Endodermal cell (in vitro differentiated cells): ENCODE data around the gene KCNMA1. TPM values are rescaled to one million over a fixed set of nuclear protein-coding genes. Genes with fewer than 3 reads are reported as not detected.

Experiments
- DNase-seq: peaks from one replicate; pipeline ENCODE4 v3.0.0-alpha.2; 2017
- H3K27ac ChIP-seq: 2 replicates; pipeline ENCODE4 v1.5.1; 2013; ENCODE audit warnings: mild to moderate bottlenecking, low read depth, low read length, moderate library complexity
- H3K27me3 ChIP-seq: 2 replicates; pipeline ENCODE4 v1.6.1; 2013; ENCODE audit warnings: mild to moderate bottlenecking, low read length, moderate library complexity; ENCODE audit not compliant: insufficient read depth, control insufficient read depth, poor library complexity, severe bottlenecking
- H3K36me3 ChIP-seq: 2 replicates; pipeline ENCODE4 v1.7.0; 2013; ENCODE audit warnings: mild to moderate bottlenecking, low read length, moderate library complexity; ENCODE audit not compliant: control insufficient read depth, insufficient read depth
- H3K4me1 ChIP-seq: one replicate; pipeline ENCODE4 v1.7.0; 2013; ENCODE audit warnings: low read length; ENCODE audit not compliant: control insufficient read depth, insufficient read depth
- H3K4me3 ChIP-seq: 2 replicates; pipeline ENCODE4 v1.5.1; 2013; ENCODE audit warnings: mild to moderate bottlenecking, low read length, moderate library complexity
- H3K9ac ChIP-seq: 2 replicates; pipeline ENCODE4 v1.6.1; 2013; ENCODE audit warnings: mild to moderate bottlenecking, low read length, moderate library complexity; ENCODE audit not compliant: poor library complexity, severe bottlenecking; ENCODE audit errors: extremely low read depth
- H3K9me3 ChIP-seq: 2 replicates; pipeline ENCODE4 v1.6.1; 2013; ENCODE audit warnings: mild to moderate bottlenecking, low read length, moderate library complexity; ENCODE audit not compliant: control insufficient read depth
- H3K27ac Mint-ChIP-seq: 2 replicates; pipeline ENCODE4 v1.8.0; 2020; ENCODE audit warnings: mixed read lengths
- H3K27me3 Mint-ChIP-seq: 2 replicates; pipeline ENCODE4 v1.8.0; 2021; ENCODE audit warnings: mild to moderate bottlenecking, mixed read lengths; ENCODE audit not compliant: insufficient read depth
- H3K36me3 Mint-ChIP-seq: 2 replicates; pipeline ENCODE4 v1.8.0; 2020; ENCODE audit warnings: low read depth, mixed read lengths
- H3K4me1 Mint-ChIP-seq: 2 replicates; pipeline ENCODE4 v1.8.0; 2020; ENCODE audit warnings: mixed read lengths
- H3K4me3 Mint-ChIP-seq: 2 replicates; pipeline ENCODE4 v1.8.0; 2020; ENCODE audit warnings: mild to moderate bottlenecking, moderate library complexity, mixed read lengths
- H3K9me3 Mint-ChIP-seq: 2 replicates; pipeline ENCODE4 v1.8.0; 2020; ENCODE audit warnings: mild to moderate bottlenecking, mixed read lengths
- WGBS, 2 experiments: methylation state at CpG; one replicate each; pipeline versions ENCODE4 v1.1.5 to v1.1.7; 2013; ENCODE audit warnings: missing lambda C conversion rate in 2 of 2, mixed read lengths in 1 of 2; ENCODE audit not compliant: insufficient coverage in 1 of 2, insufficient read length in 1 of 2; 5-methylcytosine and 5-hydroxymethylcytosine counted together
- total RNA-seq, 2 donors: library from RNA; stranded (reverse); fragmentation: NEBNext Ultra II Directional in 1 of 2; extraction: Animal tissue kit (Norgen Biotek cat#: 25700) in 1 of 2; gene quantifications; 2 replicates in 1 of 2; 3 replicates in 1 of 2; pipeline ENCODE4 v1.2.1, GENCODE V29; 2021
- TF ChIP-seq, protein P1 (sequence below): fragments of 200-600 bp; sonication (generic); conservative IDR thresholded peaks from 2 replicates; pipeline ENCODE4 v1.5.0; 2021; ENCODE audit warnings: antibody characterized with exemption, mild to moderate bottlenecking

Gene KCNMA1
- total RNA-seq, 2 donors from 2014 or later = 0.55 to 1.3 TPM

- Histone ChIP-seq H3K9me3 (no peaks in the 10 kb centered on the region), H3K27ac (no peak overlapping the region), H3K27me3 (no peaks in the 10 kb centered on the region), H3K4me3 (no peak overlapping the region), H3K9ac (no peak overlapping the region), H3K36me3 (no peaks in the 10 kb centered on the region), H3K4me1 (no peaks in the 10 kb centered on the region)
- Mint-ChIP-seq H3K27ac (no peak overlapping the region), H3K27me3 (no peaks in the 10 kb centered on the region), H3K36me3 (no peaks in the 10 kb centered on the region), H3K9me3 (no peaks in the 10 kb centered on the region), H3K4me3 (no peak overlapping the region), H3K4me1 (no peaks in the 10 kb centered on the region)
- TF ChIP-seq, protein P1, sequence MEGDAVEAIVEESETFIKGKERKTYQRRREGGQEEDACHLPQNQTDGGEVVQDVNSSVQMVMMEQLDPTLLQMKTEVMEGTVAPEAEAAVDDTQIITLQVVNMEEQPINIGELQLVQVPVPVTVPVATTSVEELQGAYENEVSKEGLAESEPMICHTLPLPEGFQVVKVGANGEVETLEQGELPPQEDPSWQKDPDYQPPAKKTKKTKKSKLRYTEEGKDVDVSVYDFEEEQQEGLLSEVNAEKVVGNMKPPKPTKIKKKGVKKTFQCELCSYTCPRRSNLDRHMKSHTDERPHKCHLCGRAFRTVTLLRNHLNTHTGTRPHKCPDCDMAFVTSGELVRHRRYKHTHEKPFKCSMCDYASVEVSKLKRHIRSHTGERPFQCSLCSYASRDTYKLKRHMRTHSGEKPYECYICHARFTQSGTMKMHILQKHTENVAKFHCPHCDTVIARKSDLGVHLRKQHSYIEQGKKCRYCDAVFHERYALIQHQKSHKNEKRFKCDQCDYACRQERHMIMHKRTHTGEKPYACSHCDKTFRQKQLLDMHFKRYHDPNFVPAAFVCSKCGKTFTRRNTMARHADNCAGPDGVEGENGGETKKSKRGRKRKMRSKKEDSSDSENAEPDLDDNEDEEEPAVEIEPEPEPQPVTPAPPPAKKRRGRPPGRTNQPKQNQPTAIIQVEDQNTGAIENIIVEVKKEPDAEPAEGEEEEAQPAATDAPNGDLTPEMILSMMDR = no peak
- no peak for DNase-seq
- WGBS, 2 experiments = 83 to 100% methylated on average over 1 to 2 of the region's 2 CpGs
Measured at GRCh38 chr10:77027141-77027540, 610.5 kb downstream of the KCNMA1 start.

DNA sequence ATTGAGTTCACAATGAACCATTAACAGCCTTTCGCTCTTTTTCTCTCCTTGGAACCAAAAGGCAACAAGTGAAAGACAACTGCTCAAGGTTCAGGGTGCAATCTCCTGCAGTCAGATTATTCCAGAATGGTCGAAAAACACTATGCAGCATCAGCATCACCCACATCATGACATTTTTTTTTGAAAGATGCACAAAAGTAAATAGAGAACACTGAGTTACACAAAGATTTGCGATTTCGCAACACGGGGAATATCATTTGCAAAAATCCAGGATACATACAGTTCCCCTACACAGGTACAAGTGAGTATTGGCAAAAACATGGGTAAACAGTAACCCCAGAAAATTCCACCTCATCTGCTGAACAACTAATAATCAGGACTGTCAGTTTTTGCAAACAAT is 611.5 kb downstream of the KCNMA1 start:
- Histone ChIP-seq H3K9ac (no peak overlapping the region), H3K4me1 (no peaks in the 10 kb centered on the region), H3K4me3 (no peak overlapping the region), H3K27me3 (no peaks in the 10 kb centered on the region), H3K27ac (no peak overlapping the region), H3K36me3 (no peaks in the 10 kb centered on the region), H3K9me3 (no peaks in the 10 kb centered on the region)
- TF ChIP-seq, protein P1 = no peak
- Mint-ChIP-seq H3K4me3 (no peak overlapping the region), H3K36me3 (no peaks in the 10 kb centered on the region), H3K27me3 (no peaks in the 10 kb centered on the region), H3K27ac (no peak overlapping the region), H3K4me1 (no peaks in the 10 kb centered on the region), H3K9me3 (no peaks in the 10 kb centered on the region)
- no peak for DNase-seq
- 95 to 96% methylated on average over 4 to 5 of the region's 5 CpGs for WGBS, 2 experiments

- TF ChIP-seq, protein P1 = no peak
- no peak for DNase-seq
- Histone ChIP-seq H3K27me3 (no peaks in the 10 kb centered on the region), H3K9ac (no peak overlapping the region), H3K4me3 (no peak overlapping the region), H3K36me3 (no peaks in the 10 kb centered on the region), H3K9me3 (no peaks in the 10 kb centered on the region), H3K27ac (no peak overlapping the region), H3K4me1 (no peaks in the 10 kb centered on the region)
- Mint-ChIP-seq H3K4me3 (no peak overlapping the region), H3K27me3 (no peaks in the 10 kb centered on the region), H3K36me3 (no peaks in the 10 kb centered on the region), H3K4me1 (no peaks in the 10 kb centered on the region), H3K27ac (no peak overlapping the region), H3K9me3 (no peaks in the 10 kb centered on the region)
Measured at GRCh38 chr10:77024461-77024860, 613.1 kb downstream of the KCNMA1 start.
